Muscle layer of colon (tissue), 2 donors: ENCODE data around the gene DUSP28.
A peak's percentile ranks its signal among the peaks of the same experiment; 100 is the strongest.

ENCODE experiments used
- H3K27ac ChIP-seq: one replicate; pipeline ENCODE4 v1.7.0; 2013; ENCODE audit warnings: low read depth, mild to moderate bottlenecking, low read length, moderate library complexity
- H3K27me3 ChIP-seq, 2 donors: one replicate each; pipeline ENCODE4 v1.7.0; 2013; ENCODE audit warnings: low read length in 2 of 2, mild to moderate bottlenecking in 2 of 2; ENCODE audit not compliant: insufficient read depth in 2 of 2, control insufficient read depth in 1 of 2
- H3K36me3 ChIP-seq: one replicate; pipeline ENCODE4 v1.7.0; 2013; ENCODE audit warnings: mild to moderate bottlenecking, low read length; ENCODE audit not compliant: insufficient read depth
- H3K4me1 ChIP-seq: one replicate; pipeline ENCODE4 v1.7.0; 2013; ENCODE audit warnings: mild to moderate bottlenecking, low read length; ENCODE audit not compliant: insufficient read depth
- H3K4me3 ChIP-seq, 2 donors: one replicate each; pipeline ENCODE4 v1.7.0; 2013; ENCODE audit warnings: low read length in 2 of 2, low read depth in 1 of 2, mild to moderate bottlenecking in 1 of 2, moderate library complexity in 1 of 2
- H3K9ac ChIP-seq: one replicate; pipeline ENCODE4 v1.7.0; 2013; ENCODE audit warnings: low read length
- H3K9me3 ChIP-seq: one replicate; pipeline ENCODE4 v1.7.0; 2013; ENCODE audit warnings: mild to moderate bottlenecking, low read length
- donor health status: abdominal sarcoma.
- donor health status: Adenocarcinoma of cecum.

The DUSP28 gene

DNA sequence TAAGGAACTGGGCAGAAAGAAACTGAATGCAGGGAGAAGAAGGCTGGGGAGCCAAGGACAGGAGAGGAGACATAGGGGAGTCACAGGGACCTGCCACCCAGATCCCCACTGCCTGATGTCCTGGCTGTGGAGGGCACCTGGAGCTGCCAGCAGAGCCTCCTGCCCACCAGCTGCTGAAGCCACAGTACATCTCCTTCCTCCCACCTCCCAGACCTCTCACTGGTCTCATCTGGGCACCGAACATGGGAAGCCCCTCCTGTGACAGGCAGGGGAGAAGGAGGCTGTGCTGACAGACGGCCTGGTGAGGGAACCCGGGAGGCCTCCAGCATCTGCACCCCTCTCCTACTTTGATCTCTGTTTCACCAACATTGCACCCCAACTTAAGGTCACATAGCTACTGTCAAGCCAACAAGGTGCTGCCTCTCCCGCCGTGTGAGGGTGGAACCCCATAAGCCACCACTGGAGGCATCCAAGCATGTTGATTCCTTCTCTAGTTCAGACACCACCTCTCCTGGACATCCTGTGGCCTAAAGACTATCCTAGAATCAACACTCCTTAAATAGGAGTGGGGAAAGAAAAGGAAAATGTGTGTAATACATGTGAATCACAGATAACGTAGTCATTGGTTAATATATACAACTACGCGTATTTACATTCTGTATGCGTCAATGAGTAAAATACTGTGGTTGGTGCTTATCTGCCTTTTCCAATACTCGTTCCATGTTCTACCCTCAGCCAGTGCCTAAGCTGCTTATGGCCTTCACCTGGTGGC is 4.6 kb downstream of the DUSP28 start:
- Histone ChIP-seq H3K9ac (no peak overlapping the region), H3K9me3 (no peaks in the 10 kb centered on the region), H3K36me3 (no peaks in the 10 kb centered on the region), H3K27me3 (no peaks in the 10 kb centered on the region), H3K4me3 (no peak overlapping the region), H3K4me1 (peaks cover 35% of the 10 kb centered on the region), H3K27ac (no peak overlapping the region)

DNA sequence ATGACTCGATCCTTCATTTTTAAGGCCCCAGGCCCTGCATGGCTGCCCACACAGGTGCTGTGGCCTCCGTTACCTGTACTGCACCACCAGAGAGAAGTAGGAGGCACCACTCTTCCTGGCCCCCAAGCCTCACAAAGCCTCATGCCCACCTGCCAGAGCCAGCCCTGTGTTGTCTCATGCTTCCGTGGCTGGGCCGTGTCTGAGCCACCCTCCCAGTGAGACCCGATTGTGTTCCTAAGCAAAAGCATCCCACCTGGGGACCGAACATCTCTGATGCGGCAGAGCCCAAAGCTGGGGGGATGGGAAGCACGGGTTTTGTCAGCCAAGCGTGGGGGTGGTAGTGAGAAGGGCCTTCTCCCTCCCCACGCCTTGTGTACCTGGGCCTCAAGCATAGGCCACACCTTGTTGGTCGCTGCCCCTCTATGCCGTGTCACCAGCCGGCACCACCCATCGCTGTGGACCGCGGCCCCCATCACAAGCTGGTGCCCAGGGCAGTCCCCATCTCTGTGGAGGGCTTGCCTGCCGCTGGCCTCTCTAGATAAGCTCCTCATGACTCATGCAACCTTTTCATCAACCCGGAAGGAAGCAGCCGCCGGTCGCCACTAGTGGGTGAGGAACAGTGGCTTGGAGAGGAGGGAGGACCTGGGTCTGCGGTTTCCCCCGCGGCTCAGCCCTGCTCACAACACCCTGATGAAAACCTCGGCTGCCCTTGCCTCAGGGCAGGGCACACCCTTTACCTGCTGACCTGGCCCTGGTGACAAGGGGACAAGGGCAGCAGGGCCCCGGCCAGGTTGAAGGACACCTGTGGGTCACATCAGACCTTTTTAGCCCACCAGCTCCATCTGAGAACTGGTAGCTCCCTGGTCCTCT is 5.4 kb downstream of the DUSP28 start:
- Histone ChIP-seq H3K27me3 (no peaks in the 10 kb centered on the region), H3K9me3 (no peaks in the 10 kb centered on the region), H3K4me1 (peaks cover 43% of the 10 kb centered on the region), H3K9ac (no peak overlapping the region), H3K36me3 (no peaks in the 10 kb centered on the region), H3K27ac (peak overlapping the region; percentile 67), H3K4me3 (peak overlapping the region; percentile 41 to 51)

DNA sequence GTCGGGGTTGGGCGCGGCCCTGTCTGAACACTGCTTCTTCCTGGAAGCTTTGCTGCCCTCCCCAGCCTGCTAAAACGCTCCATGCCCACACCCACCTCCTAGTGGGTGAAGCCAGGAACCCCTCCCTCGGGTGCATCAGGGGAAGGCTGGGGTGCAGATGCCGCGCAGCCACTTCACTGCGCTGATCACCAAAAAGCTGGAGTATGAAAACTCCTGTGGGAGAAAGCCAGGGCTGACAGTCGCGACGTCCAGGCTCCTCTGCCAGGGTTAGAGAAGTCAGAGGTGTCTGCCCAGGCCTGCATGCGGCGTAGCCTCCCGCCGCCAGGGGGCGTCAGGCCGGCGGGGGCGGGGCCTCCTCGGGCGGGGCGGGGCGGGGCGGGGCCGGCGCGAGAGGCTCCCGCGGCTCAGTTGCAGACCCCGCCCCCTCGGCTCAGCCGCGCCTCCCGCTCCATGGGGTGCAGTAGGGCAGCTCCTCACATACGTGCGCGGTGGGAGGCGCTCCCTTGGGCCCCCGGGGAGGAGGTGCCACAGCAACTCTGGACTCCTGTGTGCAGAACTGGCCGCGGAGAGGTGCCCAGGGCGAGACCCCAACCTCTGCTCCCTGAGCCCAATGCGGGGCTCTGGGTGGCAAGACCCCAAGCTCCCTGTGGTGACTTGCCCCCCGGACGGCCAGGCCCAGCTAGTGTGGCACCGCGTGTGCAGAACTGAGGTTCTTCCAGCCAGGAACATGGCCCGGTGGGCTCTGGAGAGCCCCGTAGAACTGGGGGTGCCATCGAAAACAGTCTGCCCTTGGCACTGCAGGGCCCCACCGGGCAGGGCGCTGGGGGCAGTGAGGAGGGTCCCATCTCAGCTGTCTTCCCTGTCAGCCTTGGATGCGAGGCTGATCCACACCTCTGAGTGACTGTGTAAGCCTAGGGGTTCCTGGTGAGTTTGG is 6.3 kb downstream of the DUSP28 start:
- H3K4me1 ChIP-seq: peaks cover 43% of the 10 kb centered on the region
- peak overlapping the region; percentile 67 for H3K27ac ChIP-seq
- no peaks in the 10 kb centered on the region for H3K36me3 ChIP-seq
- H3K9ac ChIP-seq: no peak overlapping the region
- H3K27me3 ChIP-seq: no peaks in the 10 kb centered on the region
- peak overlapping the region; percentile 43 to 74 for H3K4me3 ChIP-seq
- H3K9me3 ChIP-seq: no peaks in the 10 kb centered on the region

DNA sequence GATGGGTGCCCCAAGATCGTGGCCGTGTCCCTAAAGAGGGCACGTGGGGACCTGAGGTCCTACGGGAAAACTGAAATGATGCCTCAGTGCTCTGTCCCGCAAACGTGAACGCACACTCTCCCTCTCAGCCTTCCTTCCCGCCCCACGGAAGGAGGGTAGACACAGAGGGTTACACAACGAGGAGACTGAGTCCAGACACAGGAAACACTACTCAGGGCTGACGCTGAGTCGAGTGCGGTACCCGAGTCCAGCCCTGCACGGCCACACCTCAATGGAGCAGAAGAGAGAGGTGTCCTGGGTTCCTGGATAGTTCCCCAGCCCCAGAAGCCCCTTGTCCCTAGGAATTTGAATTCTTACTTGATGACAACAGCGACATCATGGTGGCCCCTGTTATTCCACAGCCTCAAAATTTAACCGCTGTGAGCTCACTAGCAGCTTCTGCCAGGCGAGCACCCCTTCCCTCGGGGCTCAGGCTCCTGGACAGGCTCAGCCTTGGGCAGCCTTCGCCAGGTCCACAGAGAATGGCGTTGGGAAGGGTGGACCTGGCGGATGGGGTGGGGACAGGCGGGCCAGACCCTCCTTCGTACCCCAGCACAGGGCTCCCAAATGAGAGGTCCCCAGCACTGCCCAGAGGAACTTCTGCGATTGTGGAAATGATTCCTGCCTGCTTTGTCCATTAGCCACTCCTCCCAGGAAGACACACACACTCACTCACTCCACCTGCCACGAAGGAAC is 7.1 kb downstream of the DUSP28 start:
- Histone ChIP-seq H3K27me3 (no peaks in the 10 kb centered on the region), H3K4me3 (peak overlapping the region; percentile 74 to 75), H3K27ac (peak overlapping the region; percentile 78), H3K36me3 (no peaks in the 10 kb centered on the region), H3K9me3 (no peaks in the 10 kb centered on the region), H3K9ac (peak overlapping the region; percentile 75), H3K4me1 (peaks cover 38% of the 10 kb centered on the region)

DNA sequence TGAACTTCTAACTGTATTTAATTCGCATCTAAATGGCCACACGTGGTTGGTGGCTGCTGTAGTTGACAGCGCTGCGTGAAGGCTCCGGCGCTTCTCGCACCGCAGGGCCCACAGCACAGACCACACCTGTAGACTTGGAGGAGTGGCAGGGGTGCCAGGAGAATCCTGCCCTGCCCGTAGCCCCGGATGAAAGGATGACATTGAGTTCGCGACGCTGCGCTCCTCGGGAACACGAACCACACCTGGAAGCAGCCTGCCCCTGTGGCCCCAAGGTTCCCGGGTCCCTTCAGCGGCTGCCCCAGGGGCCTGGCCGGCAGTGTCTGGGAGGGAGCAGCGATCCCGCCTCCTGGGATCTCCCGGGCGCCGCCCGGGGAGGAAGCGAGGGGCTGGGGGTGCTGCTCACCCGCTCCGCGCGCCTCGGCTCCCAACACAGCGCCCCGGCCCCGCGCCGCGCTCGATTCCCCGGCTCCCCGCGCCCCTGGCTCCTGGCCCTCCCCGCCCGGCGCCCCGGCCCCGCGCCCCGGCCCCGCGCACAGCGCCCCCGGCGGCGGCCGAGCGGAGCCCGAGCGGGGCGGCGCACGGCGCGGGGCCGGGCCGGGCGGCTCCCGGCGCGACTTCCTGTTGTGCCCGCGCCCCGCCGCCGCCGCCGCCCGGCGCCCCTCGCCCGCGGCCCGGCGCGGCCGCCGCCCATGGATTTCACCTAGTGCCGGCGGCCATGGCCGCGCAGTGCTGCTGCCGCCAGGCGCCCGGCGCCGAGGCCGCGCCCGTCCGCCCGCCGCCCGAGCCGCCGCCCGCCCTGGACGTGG is 7.9 kb downstream of the DUSP28 start, which contains the start of gene RNPEPL1:
TSS of gene RNPEPL1 (plus strand) at position 613 of the 806 bp plus-strand sequence. CDS start at position 716, 103 bp downstream.
- Histone ChIP-seq H3K9ac (peak within 1 kb of the TSS; percentile 75), H3K9me3 (no peaks in the 10 kb centered on the region), H3K27ac (peak within 1 kb of the TSS; percentile 78), H3K27me3 (no peaks in the 10 kb centered on the region), H3K36me3 (no peaks in the 10 kb centered on the region), H3K4me3 (peak within 1 kb of the TSS; percentile 74 to 80), H3K4me1 (peaks cover 38% of the 10 kb centered on the region)

DNA sequence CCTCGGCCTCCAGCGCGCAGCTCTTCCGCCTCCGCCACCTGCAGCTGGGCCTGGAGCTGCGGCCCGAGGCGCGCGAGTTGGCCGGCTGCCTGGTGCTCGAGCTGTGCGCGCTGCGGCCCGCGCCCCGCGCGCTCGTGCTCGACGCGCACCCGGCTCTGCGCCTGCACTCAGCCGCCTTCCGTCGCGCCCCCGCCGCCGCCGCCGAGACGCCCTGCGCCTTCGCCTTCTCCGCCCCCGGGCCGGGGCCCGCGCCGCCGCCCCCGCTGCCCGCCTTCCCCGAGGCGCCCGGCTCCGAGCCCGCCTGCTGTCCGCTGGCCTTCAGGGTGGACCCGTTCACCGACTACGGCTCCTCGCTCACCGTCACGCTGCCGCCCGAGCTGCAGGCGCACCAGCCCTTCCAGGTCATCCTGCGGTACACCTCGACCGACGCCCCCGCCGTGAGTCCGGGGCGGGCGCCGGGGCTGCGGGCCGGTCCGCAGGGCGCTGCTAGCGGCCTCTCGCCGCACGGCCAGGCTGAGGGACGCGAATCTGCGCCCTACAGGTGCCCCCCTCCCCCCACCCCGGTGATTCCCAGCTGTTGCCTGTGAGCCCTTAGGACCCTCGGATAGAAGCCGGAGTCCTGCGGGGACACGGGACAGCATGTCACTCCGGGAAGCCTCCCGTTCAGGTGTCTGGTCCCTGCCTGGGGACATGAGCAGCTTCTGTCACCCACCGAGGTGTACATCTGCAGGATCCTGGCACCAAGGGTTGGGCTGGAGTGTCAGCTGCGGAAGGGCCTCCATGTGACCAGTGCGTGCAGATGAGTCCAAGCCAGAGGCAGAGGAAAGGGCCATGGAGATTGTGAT is 8.7 kb downstream of the DUSP28 start:
- H3K27ac ChIP-seq: peak overlapping the region; percentile 65
- peaks cover 38% of the 10 kb centered on the region for H3K4me1 ChIP-seq
- H3K27me3 ChIP-seq: no peaks in the 10 kb centered on the region
- H3K36me3 ChIP-seq: no peaks in the 10 kb centered on the region
- H3K9me3 ChIP-seq: no peaks in the 10 kb centered on the region
- peak overlapping the region; percentile 58 to 80 for H3K4me3 ChIP-seq
- H3K9ac ChIP-seq: peak overlapping the region; percentile 19

DNA sequence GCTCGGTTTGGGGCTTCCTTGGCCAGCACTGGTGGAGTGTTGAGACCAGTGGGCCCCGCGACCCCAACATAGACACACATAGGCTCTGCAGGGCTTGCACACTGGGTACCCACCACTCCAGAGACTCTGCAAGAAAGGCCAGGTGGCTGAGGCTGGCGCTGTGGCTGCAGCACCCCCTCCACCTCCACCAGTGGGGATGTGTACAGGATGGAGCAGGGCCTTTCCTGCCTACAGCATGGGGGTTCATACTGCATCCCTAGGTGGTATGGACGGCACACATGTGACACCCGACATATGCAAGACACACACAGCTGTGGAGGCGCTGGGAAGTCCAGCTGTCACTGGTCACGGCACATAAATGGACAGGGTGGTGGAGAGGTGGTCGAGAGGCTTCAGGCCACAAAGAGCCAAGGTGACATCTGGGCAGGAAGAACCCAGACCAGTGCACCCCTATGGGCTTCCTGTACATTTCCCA is 9.4 kb downstream of the DUSP28 start:
- peak overlapping the region; percentile 58 to 80 for H3K4me3 ChIP-seq
- H3K27me3 ChIP-seq: no peaks in the 10 kb centered on the region
- peak overlapping the region; percentile 19 for H3K9ac ChIP-seq
- peaks cover 7% of the 10 kb centered on the region for H3K36me3 ChIP-seq
- peak overlapping the region; percentile 65 for H3K27ac ChIP-seq
- H3K4me1 ChIP-seq: peaks cover 38% of the 10 kb centered on the region
- no peaks in the 10 kb centered on the region for H3K9me3 ChIP-seq

DNA sequence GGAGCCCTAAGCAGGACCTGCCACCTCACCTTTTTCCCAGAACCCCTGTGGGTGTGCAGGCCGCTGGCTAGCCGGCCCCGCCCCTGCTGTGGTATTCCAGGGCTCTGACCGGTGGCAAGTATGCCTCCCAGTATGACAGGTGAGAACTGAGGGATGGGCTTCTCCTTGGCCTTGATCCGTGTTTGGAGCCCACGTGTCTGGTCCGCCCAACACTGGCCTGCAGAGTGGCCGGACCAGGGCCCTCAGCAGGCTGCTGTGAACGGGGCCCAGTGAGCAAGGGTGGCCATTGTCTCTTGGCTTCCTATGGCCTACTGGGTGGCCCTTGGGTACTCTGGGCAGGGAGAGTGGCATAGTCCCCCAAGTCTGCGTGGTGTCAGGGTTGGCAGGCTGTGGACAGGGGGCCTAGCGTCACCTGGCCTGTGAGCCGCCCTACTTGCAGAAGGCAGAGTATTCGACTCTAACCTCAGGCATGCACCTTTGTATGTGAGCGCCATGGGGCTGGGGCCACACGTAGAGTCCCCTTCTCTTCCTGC is 9.9 kb downstream of the DUSP28 start:
- H3K9ac ChIP-seq: no peak overlapping the region
- peaks cover 38% of the 10 kb centered on the region for H3K4me1 ChIP-seq
- peak overlapping the region in 1 of 2 donors; percentile 58 for H3K4me3 ChIP-seq
- H3K36me3 ChIP-seq: peaks cover 12% of the 10 kb centered on the region
- H3K27ac ChIP-seq: no peak overlapping the region
- H3K27me3 ChIP-seq: no peaks in the 10 kb centered on the region
- H3K9me3 ChIP-seq: no peaks in the 10 kb centered on the region
